CD4-positive, alpha-beta T cell treated with Interleukin-15 for 1 hour (primary cell): ENCODE data around the gene LTK.

Experiments used
- DNase-seq: peaks from one replicate; pipeline ENCODE4 v3.0.0-alpha.2; 2020

The LTK gene

DNA sequence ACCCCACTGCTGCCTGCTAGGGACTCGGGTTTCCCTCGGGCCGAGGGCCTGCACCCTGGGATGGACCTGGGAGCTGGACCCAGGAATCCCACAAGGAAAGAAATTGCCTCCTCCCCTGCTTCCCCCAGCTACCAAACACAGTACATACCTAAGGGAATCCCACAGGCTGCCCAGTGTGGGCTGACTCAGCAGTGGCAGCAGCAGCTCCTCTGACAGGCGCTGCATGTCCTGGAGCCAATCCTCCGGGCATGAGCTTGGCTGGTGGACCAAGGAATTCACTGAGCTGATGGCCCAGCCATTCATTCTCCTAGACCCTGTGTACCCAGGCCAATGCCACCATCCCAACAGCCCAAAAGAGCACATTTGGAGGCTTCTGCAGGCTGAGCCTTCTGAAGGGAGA, 9.5 kb upstream of the LTK start:
- DNase-seq = no peak

DNA sequence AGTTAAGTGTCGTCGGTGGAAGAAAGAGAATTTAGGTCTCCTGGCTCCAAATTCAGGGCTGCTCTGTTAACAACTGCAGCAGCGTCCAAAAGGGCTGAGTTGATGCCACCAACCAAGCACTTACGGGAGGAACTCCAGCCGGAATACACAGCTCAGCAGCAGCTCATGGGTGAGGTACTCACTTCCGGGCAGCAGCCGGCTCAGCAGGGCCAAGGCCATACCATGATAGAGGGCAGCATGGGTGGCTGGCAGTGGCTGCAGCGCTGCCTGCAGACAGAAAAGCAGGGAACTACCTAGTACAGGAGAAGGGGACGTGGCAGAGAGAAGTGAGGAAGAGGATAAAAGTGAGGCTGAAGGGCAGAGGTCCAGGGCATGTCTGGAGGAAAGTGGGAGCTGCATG, 8.0 kb upstream of the LTK start:
- DNase-seq = no peak

DNA sequence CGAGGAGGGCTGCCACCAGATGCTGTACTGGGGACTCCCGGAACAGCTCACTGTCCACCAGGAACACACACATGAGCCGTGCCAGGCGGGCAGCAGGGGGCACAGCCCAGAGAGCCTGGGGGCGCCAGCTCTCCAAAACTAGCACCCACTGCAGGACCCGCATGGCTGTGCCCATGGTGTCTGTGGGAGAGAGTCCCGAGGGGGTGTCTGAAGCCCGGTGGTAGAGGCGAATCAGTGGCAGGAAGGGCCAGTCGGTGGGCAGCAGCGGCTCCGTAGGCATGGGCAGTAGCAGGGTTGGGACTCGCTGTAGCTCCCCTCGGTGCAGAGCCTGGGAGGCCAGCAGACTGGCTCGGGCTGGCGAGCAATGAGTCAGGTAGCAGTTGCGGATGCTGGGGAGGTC, 7.0 kb upstream of the LTK start:
- no peak for DNase-seq

DNA sequence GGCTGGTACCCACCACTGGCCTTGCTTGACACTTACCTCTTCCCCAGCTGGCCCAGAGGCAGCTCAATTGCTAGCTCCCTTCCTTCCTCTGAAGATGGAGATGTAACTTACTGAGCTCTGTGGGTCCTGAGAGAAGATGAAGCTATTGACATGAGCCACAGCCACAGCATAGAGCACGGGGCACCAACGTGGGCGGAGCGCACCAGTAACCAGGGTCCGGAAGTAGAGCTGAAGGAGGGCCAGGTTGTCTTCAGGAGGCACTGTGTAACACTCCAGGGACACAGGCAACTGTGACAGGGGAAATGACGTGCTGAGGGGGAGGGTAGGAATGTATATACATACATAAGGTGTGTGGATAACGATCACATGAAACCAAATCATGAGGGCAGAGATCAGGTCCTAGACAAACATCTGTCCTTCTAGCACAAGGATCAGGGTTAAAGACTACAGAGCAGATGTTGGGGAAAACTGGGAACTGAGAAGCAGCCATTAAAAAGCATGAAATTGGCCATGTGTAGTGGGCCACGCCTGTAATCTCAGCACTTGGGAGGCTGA, 4.3 kb upstream of the LTK start:
- no peak for DNase-seq

DNA sequence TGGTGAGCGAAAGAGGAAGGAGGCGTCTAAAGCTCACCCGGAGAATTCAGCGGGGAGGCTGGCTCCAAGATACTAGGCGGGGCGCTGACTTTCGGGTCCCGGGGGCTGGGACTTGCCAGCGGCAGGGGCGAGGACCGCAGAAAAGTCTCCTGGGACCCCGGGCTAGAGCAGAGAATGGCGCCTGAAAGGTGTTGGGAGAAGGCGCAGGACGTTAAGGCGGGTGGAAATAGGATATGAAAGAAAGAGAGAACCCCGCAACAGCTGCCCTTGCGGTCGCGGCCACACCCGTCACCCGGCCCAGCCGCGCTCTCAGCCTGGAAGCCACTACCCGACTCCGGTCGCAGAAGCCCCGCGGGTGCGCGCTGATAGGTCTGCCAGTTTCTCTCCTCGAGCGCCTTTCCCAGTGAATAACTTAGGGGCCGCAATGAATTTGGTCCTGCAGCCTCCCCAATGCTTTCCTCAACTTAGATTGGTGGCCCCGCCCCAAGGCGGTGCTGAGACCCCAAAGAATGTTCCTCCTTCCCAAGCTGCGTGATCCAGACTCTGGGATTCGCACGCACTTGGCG, 604 bp downstream of the LTK start:
- peak; percentile 48 for DNase-seq

DNA sequence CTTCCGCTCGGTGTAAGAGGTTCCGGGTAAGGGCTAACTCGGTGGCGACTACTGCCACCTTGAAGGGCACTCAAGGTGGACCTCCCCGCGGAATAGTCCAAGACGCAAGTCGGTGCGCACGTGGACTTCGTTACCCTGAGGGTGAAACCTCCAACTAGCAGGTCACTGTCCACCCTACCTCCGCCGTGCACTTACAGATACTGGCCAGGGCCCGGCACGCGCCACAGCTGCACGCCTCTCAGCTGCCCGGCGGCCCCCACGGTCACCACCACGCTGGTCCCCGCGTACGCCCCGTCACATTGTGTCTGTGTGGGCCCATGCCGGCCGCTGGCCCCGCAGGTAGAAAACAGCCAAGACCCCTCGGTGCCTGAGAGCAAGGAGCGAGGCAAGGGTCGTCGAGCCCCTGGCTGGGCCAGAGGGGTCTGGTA, 1.1 kb downstream of the LTK start:
- no peak for DNase-seq

DNA sequence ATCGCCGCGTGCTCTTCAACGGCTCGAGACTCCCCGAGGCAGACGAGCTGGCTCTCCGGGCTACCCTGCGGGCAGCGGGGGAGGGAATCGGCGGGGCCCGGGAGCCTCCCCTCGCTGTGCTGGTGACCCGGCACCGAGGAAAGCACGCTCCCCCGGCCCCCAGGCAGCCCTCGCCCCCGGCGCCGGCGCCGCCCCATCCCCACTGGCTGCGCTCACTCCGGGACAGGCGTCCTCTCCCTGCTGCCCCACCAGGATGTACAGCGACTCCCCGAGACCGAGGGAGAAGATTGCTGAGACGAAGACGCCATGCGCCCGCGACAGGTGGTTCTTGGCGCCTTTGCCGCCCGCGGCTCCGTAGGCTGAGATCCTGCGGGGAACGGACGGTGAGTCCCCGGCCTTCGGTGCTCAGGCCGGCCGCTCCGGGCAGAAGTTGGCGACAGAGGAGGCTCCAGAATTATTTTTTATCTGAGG, 1.7 kb downstream of the LTK start:
- no peak for DNase-seq

DNA sequence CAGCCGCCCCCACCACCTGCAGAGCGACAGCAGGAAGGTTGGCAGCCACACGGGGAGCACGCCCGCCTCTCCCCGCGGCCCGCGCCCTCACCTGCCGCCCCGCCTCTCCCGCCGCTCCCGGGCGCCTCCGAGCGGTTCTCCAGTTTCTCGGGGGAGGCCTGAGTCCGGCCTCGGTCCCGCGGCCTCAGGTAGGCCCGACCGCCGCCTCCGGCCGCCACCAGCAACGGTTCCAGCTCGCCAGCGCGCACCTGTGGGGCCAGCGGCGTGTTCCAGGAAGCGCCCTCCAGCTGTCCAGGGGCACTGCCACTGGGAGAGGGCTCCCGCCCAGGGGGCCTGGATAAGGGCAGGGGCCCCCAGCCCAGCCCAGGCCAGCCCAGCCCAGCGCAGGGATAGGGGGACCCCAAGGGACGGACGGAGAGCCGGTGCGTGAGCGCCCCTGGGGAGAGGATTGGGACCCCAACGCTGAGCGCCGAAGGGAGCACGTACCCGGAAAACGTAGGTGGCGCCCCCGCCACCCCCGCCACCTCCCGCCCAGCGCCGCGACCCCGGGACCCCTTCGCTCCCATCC, 2.2 kb downstream of the LTK start:
- DNase-seq = no peak

DNA sequence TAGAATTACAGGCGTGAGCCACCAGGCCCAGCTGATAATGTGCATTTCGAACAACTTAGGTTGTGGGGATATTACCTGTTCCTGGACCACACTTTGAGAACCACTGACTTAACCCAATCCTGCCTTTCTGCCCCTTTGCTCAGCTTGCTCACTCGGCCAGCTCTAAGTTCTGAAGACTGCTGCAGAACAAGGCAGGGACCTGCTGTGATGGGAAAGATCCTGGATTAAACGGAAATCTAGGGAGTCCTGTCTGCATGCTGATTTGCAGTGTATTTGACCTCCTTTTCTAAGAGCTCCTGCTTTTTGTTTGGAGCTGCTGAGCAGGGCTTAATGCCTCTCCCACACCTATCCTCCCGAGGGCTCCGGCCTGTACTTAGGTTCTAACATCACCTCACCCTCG, 2.9 kb downstream of the LTK start:
- DNase-seq = no peak

DNA sequence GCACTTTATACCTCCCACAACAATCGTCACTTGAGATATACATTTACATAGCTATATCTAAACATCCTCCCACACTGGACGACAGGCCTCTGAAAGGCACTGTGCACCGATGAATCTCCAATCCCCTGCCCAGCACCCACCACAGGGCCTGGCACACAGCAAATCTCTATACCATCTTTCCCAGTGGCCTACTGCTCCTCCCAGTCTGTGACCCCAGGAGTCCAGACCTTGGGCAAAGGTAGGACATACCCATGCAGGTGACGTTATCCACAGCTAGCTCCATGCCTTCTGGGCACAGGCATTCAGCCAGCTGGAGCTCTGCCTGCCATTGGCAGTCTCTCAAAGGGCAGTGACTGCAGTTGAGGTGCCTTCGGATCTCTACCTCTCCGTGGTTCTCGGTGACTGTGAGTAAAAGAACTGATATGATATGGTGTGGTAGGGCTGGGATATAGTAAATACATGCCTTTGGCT, 5.8 kb downstream of the LTK start:
- no peak for DNase-seq

DNA sequence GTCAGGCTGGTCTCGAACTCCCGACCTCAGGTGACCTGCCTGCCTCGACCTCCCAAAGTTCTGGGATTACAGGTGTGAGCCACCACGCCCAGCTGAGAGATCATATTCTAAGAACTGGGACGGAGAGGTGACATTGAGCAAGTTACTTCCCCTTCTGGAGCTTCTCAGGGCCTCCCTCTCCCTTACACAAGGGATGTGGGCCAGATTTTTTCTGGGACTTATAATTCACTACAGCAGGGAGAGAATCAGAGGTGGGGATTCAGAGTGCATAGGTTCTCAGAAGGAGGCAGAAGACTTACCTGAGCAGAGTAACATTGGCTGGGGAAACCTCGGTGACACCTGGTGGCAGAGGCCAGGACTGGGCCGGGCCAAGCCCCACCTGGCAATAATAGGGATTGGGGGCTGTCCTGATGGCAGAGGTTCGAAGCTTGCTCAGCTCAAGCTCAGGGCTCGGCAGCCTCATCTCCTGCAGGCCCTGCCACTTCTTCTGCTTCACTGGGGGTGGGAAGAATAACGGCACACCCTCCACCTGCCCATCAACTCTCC, 6.8 kb downstream of the LTK start:
- DNase-seq = no peak

DNA sequence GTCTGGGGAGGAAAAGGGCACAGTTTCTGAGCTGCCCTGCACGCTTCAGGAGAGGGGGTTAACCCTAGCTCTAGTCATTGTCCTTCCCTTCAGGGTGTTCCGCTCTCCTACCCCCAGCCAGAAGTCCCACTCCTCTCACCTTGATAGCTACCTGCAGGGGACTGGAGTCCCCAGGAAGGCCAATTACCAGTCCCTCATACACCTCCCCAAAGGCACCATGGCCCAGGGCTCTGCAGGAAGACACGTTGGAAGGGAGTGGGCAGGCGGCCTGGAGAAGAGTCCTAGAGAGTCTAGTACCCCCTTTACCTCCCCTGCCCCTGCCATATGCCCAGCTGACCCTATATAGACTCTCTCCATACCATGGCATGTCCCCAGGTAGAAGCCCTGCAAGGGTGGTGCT, 7.9 kb downstream of the LTK start:
- no peak for DNase-seq

DNA sequence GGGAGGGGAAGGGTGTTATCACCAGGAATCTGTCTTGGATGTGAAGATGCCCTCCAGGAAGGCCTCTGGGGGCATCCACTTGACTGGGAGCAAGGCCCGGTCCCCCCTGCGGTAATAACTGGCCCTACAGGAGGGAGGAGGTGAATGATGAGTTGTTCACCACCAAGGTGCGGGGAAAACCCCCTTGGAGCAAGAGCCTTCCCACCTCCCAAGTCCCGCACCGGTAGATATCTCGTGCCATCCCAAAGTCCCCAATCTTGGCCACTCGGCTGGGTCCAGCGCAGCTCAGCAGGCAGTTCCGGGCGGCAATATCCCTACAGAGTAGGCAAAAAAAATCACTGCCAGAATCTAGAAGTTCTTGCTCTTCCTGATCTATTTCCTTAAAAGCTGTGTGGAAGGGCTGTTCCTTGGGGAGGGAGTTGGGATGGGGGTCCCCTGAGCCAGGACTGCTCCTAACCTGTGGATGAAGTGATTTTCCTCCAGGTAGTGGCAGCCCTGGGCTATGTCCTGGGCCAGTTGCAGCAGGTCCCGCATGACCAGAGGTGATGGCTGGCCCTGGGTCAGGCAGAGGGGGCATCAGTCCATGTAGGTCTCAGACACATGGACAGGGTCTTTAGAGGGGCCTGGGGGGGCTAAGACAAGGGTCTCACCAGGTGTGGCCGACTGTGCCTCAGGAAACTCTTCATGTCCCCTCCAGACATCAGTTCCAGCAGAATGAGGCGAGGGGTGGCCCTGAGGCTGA, 8.7 kb downstream of the LTK start:
- DNase-seq = no peak

DNA sequence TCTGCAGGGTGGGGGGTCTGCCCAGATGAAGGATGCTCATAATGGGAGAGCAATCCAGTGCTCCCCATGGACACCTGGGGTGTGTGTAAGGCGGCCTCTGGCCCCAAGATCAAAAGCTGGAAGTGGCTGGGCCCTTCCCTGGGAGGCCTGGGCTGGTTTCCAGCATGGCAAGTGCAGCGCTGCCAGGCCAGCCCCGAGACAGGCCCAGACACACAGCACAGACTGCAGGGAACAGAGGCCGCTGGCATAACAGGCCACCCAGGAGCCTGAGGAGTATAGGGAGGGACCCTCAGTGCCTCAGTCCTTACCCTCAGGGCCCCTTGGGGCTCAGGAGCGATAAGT, 10.0 kb downstream of the LTK start:
- no peak for DNase-seq

DNA sequence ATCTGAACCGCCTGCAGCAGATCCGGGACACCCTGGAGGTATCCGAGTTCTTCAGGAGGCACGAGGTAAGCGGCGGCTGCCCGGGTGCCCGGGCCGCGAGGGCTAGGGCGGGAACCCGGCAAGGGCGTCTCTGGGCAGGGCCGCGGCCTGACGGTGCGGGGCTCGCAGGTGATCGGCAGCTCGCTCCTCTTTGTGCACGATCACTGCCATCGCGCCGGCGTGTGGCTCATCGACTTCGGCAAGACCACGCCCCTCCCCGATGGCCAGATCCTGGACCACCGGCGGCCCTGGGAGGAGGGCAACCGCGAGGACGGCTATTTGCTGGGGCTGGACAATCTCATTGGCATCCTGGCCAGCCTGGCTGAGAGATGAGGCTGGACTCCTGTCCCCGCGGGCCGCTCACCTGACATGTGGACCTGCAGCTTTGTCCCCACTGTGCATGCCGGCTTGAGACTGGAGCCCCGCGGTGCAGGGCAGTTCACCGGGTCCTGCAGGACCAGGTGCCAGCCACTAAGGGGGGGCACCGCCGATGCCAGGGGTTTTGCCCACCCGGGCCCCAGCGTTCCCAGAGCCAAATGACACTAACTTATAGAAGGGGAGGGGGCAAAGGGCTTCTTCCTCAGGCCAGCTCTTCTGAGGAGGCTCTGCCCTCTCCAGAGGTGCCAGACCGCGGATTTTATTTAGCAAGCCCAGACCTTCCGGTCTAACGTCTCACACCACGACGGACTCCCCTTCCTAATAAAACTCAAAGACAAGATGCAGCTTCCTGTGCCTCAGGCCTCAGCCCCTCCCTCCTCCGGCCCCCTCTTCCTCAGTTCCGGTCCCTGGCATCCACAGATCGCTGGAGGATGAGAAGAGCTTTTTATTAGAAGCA, 10.6 kb downstream of the LTK start:
- DNase-seq = no peak

DNA sequence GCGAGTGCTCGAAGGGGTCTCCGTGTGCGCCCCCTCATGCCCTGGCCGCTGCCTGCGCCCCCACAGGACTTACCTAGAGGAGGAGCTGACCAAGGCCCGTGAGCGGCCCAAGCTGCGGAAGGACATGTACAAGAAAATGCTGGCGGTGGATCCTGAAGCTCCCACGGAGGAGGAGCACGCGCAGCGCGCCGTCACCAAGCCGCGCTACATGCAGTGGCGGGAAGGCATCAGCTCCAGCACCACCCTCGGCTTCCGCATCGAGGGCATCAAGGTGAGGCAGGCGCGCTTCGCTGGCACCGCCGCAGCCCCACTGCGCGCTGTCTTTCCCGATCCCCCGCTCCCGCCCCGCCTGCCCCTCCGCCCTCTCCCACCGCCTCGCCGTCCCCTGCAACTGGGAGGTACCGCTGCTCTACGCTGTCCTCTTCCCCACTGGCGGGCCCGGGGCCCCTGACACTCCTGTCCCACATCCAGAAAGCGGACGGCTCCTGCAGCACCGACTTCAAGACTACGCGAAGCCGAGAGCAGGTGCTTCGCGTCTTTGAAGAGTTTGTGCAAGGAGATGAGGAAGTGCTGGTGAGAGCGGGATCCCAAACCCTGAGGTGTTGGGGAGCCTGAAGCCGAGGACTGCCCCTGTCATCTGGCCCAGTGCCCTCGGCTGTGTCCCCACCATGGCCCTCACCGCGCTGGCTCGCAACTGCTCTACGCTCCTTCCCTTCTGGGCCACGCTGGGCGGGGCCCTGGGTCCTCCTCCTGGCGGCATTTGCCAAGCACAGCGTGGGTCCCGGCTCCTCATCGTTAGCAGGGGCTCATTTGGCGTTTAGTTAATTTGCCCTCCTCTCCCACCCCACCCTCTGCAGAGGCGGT, 11.5 kb downstream of the LTK start:
- peak; percentile 29 for DNase-seq

DNA sequence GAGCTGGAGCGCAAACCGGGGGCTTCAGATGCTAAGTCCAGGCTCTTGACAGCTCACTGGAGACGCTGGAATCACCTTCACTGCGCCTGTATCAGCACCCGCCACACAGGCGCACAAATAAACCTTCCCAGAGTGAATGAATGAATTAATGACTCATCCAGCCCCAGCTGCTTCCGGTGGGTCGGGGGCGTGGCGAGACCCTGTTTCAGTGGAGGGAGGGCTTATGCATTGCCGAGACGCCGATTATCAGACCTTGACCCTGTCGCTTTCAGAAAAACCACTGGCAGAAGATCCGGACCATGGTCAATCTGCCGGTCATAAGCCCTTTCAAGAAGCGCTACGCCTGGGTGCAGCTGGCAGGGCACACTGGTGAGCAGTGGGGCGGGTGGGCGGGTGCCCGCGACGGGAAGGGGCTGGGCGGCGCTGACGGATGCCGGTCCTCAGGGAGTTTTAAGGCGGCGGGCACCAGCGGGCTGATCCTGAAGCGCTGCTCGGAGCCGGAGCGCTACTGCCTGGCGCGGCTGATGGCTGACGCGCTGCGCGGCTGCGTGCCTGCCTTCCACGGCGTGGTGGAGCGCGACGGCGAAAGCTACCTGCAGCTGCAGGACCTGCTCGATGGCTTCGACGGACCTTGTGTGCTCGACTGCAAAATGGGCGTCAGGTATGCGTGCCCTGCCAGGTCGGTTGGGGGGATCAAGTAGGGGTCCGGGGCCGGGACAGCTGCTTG, 12.3 kb downstream of the LTK start:
- no peak for DNase-seq

DNA sequence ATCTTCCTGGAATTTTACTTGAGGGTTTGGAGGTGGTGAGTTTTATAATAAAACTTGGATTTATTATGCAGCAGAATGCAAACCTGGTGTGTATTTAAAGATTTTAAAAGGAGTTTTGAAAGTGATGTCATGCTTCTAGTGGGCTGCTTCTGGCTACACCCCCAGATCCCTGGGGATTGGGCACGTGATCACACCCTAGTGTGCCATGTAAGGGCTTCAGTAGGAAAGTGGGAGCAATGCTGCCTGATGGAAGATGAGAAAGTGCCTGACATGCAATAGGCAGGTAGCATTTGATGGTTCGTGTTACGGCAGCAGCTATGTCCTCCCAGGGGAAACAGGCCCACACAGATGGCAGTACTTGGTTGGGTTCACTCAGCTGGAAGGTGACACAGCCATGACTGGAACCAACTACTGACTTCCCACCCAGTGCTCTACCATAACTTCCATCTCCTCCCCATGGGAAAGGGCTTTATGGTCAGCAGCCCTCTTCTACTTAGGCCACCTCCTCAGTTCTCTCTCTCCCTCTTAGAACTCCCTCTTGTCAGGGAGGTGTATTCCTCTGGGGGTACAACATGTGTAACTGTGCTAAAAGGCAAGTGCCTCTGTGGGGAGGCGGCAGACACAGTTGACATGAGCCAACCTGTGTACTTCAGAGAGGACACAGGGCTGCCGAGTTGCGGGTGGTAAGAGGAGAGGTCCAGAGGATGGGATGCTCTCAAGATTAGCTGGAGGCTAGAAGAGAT, 14.3 kb downstream of the LTK start:
- DNase-seq = no peak

DNA sequence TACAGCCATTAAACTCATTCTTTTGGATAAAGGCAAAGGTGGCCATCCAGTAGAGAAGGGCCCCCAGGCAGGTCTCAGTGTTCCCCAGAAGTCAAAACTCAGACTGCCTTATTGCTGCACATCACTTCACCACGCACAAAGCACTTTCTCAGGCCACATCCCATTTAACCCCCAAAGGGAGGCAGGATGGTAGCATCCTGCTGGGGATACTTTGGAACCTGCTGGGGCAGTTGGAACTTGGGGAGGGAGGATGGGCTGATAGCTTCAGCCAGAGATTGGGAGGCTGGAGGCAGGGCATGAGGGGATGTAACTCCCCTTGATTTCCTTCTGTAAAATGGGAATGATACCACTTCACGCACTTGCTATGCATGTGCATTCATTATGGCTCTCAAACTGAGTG, 15.0 kb downstream of the LTK start:
- DNase-seq = no peak
